Esophagus squamous epithelium (tissue), 4 donors: Measurements from ENCODE around the gene GOT2.

Experiments used
- CTCF ChIP-seq, 6 experiments: fragments of 450-650 bp in 4 of 6; fragments of 200-600 bp in 2 of 6; sonication (generic) in 2 of 6; IDR thresholded peaks; one replicate each; pipeline ENCODE4 v1.5.1; 2016 to 2019; ENCODE audit warnings: antibody characterized with exemption in 6 of 6, mild to moderate bottlenecking in 4 of 6, moderate library complexity in 4 of 6
- POLR2A ChIP-seq, 4 donors: fragments of 450-650 bp; IDR thresholded peaks; one replicate each; pipeline ENCODE4 v1.6.1; 2017; ENCODE audit warnings: antibody characterized with exemption in 4 of 4, mild to moderate bottlenecking in 4 of 4, moderate library complexity in 3 of 4

- TF ChIP-seq POLR2A (IDR thresholded peaks at IDR 0.05) (peak in 1 of 4 donors; percentile 68), CTCF (IDR thresholded peaks at IDR 0.05) (peak; percentile 69 to 92 (median 81))
Measured at GRCh38 chr16:58733671-58734458, at the start of gene GOT2.
